Astrocyte of the spinal cord (primary cell): ENCODE measurements around the gene COMMD10.

Source experiments
- DNase-seq: peaks from one replicate; pipeline ENCODE4 v3.0.0; 2011; ENCODE audit warnings: low read depth, low spot score
- H3K4me3 ChIP-seq: 2 replicates; pipeline ENCODE4 v1.5.1; 2011; ENCODE audit warnings: low read depth, mild to moderate bottlenecking, low read length, moderate library complexity
- CTCF ChIP-seq: IDR thresholded peaks from 2 replicates; pipeline ENCODE4 v1.5.1; 2012; ENCODE audit warnings: low read depth, mild to moderate bottlenecking, low read length, inconsistent platforms
- in situ Hi-C: cut with HindIII; loops from 2 replicates; pipeline ENCODE4 v1.10.0; 2017; ENCODE audit warnings: low sequenced_read_pairs

Gene COMMD10

DNA sequence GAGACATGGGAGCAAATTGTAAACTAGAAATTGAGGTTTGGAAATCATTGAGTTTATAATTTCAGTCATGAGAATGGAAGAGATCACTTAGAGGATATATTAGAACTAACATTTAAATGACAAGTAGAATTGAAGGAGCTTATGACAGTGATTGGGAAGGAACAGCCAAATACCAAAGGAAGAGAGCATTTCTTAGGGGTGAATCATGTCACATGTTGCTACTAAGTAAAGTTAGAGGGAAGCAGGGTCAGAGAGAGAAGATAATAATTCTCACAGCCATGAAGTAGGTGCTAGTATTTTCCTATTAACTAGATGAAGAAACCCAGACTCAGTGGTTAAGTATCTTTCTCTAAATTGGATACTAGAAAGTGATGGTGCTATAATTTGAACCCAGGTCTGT lies 59.3 kb downstream of the COMMD10 start:
- DNase-seq, result no peak
- TF ChIP-seq CTCF, result no peak
- in situ Hi-C loops, result no loop called here
- H3K4me3 ChIP-seq, result no peak overlapping the region

GRCh38 chr5:116144991-116145390 lies 60.2 kb downstream of the COMMD10 start:
- TF ChIP-seq CTCF, result no peak
- in situ Hi-C loops, result no loop called here
- DNase-seq, result no peak
- H3K4me3 ChIP-seq, result no peak overlapping the region

GRCh38 chr5:116145416-116145815 lies 60.6 kb downstream of the COMMD10 start:
- in situ Hi-C loops, result no loop called here
- H3K4me3 ChIP-seq, result no peak overlapping the region
- TF ChIP-seq CTCF, result no peak
- no peak for DNase-seq

- no peak for TF ChIP-seq CTCF
- no peak overlapping the region for H3K4me3 ChIP-seq
- in situ Hi-C loops, result no loop called here
- no peak for DNase-seq
Observed at GRCh38 chr5:116152169-116152568, 67.3 kb downstream of the COMMD10 start.

DNA sequence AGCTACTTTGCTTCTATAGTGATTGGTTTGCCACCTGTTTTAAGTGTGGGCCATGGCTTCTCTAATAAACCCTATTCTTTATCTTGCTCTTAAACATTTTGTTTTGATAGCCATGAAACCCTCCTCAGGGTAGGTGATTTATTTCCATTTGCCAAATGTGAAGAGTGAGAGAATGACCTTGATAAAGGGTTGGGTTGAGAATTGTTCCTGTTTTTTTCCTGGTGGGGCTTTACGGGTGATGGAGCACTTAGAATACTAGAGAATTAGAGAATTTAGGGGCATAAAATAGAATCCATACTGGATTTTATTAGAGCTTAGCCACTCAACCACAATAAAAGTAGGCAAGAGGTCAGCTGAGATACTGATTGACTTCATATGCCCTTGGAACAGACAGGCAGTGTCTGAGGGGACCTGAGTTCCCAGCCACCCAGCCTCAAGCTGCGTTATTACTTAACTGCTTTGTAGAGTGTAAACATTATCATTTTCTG lies 68.9 kb downstream of the COMMD10 start:
- TF ChIP-seq CTCF, result no peak
- DNase-seq, result no peak
- in situ Hi-C loops, result no loop called here
- H3K4me3 ChIP-seq, result no peak overlapping the region

DNA sequence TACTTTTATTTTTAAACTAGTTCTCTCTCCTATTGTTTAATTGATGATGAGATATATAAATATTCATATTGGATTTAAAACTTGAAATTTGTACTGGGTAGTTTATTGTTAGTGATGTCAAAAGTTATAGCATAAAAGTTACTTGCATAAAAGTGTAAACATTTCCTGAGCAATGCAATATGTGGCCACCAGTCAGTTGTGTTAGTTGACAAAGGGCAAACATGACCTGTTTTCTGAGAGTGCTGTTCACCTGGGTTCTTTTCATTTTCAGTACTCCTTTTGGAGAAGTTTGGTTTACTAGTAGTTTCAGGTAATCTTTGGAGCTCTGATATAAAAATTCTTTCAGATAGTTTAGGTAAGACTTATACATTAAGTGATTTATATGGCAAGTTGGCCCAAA lies 69.4 kb downstream of the COMMD10 start:
- in situ Hi-C loops, result no loop called here
- no peak overlapping the region for H3K4me3 ChIP-seq
- DNase-seq, result no peak
- no peak for TF ChIP-seq CTCF

DNA sequence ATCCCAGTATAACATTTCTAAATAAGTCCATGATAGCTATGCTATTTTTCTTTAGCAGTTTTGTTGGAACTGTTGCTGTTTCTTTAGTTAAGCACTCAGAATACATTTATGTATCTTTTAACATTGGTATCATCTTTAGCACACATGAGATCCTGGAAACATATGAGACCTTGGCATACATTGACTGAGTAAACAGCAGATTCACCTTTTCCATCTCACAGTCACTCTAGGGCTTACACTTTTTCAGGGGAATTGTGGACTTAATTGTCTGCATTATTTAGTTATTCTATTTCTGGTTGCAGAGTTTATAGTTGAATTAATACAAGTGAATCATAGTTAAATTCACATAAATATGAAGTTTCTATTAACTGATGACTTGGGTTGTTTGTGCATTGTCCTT lies 70.1 kb downstream of the COMMD10 start:
- no peak for TF ChIP-seq CTCF
- DNase-seq, result no peak
- H3K4me3 ChIP-seq, result no peak overlapping the region
- in situ Hi-C loops, result no loop called here
